Fibroblast of mammary gland (primary cell): ENCODE results near the gene LTBP1.
"Not testable (repeated sequence)": the region's sequence is repeated elsewhere in the genome, so short reads cannot be mapped to it uniquely, and the experiment has no call there.

ENCODE experiments used
- DNase-seq: peaks from one replicate; pipeline ENCODE4 v3.0.0-alpha.2; 2010; ENCODE audit warnings: low read depth
- H3K4me3 ChIP-seq: 2 replicates; pipeline ENCODE4 v1.5.1; 2011; ENCODE audit warnings: low read depth, mild to moderate bottlenecking, low read length, moderate library complexity; ENCODE audit not compliant: control insufficient read depth
- CTCF ChIP-seq: conservative IDR thresholded peaks from 2 replicates; pipeline ENCODE4 v1.5.1; 2011; ENCODE audit warnings: low read depth, low read length, inconsistent platforms; ENCODE audit not compliant: control insufficient read depth, insufficient read depth

The LTBP1 gene

GRCh38 chr2:33047939-33048338 is 101.2 kb downstream of the LTBP1 start:
- H3K4me3 ChIP-seq = no peak overlapping the region
- DNase-seq = peak; percentile 26
- TF ChIP-seq CTCF = no peak

GRCh38 chr2:33051586-33052360 is 105.0 kb downstream of the LTBP1 start:
- peak; percentile 95 for DNase-seq
- no peak for TF ChIP-seq CTCF
- no peak overlapping the region for H3K4me3 ChIP-seq

- no peak overlapping the region for H3K4me3 ChIP-seq
- no peak for TF ChIP-seq CTCF
- no peak for DNase-seq
These were observed 105.6 kb downstream of the LTBP1 start for GRCh38 chr2:33052361-33052735.

GRCh38 chr2:33052795-33053194 is 106.0 kb downstream of the LTBP1 start:
- not testable (repeated sequence) for DNase-seq, H3K4me3 ChIP-seq

GRCh38 chr2:33056170-33056569 is 109.4 kb downstream of the LTBP1 start:
- TF ChIP-seq CTCF = no peak
- no peak for DNase-seq
- H3K4me3 ChIP-seq = no peak overlapping the region

GRCh38 chr2:33057307-33058028 is 110.7 kb downstream of the LTBP1 start:
- not testable (repeated sequence) for H3K4me3 ChIP-seq

GRCh38 chr2:33058716-33059470 is 112.1 kb downstream of the LTBP1 start:
- no peak for TF ChIP-seq CTCF
- DNase-seq = no peak
- H3K4me3 ChIP-seq = no peak overlapping the region

More at GRCh38 chr2:33057307-33058028, 110.7 kb downstream of the LTBP1 start:
- not testable (repeated sequence) for DNase-seq
